ENCODE data around the gene CCDC85B.

Gene CCDC85B

DNA sequence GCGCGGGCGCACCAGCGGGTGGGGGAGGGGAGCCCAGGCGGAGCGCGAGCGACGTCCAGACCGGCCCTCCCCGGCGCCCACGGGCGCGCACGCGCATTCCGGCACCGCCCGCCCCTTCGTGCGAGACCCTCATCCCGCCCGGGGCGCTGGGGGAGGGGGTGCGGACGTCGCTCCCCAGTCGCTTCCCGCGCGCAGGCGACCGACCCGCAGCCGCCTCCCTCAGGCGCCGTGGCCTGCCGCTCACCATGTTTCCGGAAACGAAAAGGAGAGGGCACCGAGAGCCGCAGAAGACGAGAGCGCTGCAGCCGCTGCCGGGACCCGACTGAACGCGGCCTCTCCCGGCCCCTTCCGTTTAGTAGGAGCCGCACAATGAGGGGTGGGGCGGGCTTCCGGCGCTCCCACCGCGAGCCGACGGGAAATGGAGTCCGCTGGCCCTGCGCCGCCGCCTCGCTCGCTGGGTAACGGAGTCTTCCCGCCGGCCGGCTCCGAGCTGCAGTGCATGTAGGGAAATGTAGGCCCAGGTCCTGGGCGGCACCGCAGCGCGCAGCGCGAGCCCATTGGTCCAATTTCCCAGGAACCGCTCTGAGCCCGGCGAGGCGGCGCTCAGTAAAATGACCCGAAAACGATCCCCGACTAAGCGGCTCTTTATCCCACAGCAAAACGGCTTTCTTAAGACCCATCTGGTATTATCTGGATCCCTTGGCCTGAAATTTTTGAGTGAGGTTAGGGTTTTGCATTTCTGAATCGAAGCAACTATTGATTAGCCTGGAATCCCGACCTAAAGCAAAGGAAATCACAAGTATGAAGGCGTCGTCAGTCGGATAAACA, 32.4 kb upstream of the CCDC85B start, which contains the start of gene CFL1:
CFL1 (minus strand) TSS at position 328 of the 828 bp plus-strand sequence; CDS start at position 247, 81 bp downstream.
- DNase-seq (ENCODE audit: low spot score): peak; percentile 82

DNA sequence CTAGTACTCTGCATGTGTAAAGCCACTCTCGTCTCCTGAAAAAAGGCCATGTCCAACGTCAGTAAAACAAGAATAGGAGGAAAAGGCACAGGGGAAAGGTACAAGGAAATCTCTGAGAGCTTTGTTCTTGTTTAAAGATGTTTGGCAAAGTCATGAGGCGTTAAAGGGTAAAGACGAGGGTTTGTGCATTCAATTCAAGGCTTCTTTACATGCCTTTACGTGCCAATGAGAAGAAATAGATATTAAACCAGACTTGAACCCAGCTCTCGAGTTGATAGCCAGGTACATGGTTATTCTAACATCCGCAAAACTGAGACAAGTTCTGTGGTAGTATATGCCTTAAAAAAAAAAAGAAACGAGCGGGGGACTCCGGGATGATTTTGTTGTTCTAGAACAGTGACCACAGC, 31.8 kb upstream of the CCDC85B start:
- DNase-seq (ENCODE audit: low spot score): no peak

DNA sequence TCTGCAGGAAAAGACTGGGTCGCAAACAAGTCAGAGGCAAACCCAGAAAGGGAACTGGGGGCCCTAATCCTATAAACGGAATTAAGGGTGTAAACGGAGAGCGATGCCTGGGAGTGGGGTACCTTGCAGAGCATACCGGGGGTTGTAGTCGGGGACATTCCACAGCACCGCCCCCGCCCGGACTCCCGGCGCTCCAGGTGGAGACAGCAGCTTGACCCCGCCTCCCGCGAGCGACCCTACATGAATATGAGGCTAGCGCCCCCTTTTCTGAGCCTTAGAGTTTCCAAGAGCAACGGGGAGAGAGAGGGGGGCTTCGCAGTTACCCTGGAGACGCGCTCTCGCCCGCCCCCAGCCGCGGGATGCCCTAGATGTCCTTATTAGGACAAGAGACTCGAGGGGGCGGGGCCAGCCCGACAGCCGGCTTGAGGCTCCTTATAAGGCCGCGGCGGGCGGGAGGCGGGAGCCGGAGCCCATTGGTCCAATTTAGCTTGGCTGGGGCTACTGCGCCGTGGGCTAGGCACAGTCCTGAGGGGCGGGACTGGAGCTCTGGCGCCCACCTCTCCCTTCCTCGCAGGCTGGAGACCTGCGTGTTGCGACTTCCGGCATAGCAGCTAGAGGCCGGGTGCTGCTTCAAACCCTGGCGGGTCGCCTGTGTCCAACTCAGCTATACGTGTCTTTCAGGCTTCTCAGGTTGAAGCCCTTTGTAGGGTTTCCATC, 31.2 kb upstream of the CCDC85B start:
- peak; percentile 93 for DNase-seq (ENCODE audit: low spot score)

DNA sequence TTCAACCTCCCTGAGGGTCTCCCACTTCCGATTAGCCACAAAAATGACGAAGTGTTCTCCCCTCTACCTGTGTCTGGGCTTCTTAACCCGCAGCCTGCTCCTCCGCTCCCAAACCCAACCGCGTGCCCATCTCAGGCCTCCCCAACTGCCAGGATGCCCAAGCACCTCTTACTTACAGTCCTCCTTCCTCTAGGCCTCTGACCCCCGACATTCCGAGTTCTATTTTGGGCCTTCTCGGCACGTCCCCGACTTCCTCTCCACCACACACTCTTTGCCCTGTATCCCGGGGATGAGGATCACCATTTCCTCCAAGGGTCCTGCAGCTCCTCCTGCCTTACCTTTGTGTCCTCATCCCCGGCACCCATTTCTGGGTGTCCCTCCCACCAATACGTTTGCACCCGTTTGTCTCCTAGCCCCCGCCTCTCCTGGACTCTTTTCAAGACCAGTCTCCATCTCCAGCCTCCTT, 30.6 kb upstream of the CCDC85B start:
- DNase-seq (ENCODE audit: low spot score): no peak

DNA sequence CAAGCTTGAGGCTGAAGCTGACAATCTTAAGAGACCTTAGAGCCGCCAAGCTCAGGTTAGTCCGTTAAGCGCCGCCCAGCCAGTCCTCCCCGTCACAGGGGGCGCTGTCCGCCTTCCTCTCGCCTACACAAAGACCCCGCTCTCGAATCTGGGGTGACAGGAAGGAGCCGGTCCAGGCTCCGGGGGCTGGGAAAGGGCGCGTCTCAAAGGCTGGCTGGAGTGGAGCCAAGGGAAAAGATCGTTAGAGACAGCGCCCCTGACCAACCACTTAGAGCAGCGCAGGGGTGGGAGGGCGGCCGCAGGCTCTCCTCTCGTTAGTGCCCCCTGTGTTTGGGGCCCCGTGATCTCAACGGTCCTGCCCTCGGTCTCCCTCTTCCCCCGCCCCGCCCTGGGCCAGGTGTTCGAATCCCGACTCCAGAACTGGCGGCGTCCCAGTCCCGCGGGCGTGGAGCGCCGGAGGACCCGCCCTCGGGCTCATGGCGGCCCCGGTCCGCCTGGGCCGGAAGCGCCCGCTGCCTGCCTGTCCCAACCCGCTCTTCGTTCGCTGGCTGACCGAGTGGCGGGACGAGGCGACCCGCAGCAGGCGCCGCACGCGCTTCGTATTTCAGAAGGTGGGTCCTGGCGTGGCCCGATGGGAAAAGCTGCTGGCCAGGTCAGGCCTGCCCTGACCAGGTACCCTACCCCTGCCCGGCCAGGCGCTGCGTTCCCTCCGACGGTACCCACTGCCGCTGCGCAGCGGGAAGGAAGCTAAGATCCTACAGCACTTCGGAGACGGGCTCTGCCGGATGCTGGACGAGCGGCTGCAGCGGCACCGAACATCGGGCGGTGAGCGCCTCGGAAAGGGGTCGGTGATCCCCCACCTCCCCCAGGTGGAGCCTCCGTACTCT, 30.0 kb upstream of the CCDC85B start, which contains the start of gene MUS81:
MUS81 (plus strand) TSS at position 156 of the 887 bp plus-strand sequence; CDS start at position 477, 321 bp downstream.
- DNase-seq (ENCODE audit: low spot score): peak; percentile 92

DNA sequence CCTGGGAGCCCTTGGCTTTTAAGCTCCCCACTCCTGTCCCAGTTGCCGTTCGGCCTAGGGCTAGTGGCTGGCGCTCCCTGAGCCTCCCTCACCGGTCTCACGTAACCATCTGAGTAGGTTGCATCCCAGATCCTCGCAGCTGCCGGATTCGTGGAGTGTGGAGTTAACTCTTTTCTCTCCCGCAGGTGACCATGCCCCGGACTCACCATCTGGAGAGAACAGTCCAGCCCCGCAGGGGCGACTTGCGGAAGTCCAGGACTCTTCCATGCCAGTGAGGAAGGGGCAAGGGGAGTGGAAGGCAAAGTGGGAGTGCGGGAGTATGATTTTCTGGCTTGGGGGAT, 29.3 kb upstream of the CCDC85B start:
- no peak for DNase-seq (ENCODE audit: low spot score)

DNA sequence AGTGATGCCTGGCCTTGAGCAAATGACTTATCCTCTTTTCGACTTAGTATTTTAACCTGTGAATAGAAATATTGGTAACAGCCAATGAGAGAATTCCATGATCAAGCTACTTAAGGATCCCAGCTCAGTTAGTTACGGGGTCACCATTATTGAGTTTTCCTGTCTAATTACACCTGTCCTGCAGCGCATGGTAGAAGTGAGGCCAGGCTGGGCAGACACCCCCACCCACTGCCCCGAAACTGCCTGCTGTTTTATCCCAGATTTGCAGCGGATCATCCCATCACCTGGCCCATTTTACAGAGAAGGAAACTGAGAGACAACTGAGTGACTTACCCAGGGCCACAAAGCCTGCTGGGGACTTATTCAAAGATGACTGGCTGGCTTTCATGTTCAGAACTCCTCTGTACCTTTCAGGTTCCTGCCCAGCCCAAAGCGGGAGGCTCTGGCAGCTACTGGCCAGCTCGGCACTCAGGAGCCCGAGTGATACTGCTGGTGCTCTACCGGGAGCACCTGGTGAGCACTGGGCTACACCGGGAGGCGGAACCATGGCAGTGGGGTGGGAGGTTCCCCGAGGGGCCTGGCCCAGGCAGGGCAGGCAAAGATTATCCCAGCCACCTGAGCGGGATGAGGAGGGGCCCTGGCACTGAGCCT, 28.8 kb upstream of the CCDC85B start:
- no peak for DNase-seq (ENCODE audit: low spot score)

DNA sequence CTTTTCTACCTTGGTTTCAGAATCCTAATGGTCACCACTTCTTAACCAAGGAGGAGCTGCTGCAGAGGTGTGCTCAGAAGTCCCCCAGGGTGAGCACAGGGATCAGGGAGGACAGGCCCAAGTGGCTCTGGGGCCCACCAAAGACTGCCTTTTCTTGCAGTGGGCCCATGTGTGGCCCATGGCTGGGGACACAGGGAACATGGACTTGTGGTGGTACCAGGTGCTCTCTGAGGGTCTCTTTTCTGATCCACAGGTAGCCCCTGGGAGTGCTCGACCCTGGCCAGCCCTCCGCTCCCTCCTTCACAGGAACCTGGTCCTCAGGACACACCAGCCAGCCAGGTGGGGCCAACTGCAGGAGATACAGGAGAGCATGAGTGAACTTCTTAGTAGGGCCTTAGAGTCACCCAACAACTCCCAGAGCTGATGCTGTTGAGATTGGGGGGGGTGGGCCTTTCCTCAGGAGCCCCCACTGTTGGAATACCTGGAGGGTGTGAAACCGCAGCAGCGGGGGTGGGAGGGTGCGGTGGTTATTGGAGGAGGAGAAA, 28.2 kb upstream of the CCDC85B start:
- no peak for DNase-seq (ENCODE audit: low spot score)

DNA sequence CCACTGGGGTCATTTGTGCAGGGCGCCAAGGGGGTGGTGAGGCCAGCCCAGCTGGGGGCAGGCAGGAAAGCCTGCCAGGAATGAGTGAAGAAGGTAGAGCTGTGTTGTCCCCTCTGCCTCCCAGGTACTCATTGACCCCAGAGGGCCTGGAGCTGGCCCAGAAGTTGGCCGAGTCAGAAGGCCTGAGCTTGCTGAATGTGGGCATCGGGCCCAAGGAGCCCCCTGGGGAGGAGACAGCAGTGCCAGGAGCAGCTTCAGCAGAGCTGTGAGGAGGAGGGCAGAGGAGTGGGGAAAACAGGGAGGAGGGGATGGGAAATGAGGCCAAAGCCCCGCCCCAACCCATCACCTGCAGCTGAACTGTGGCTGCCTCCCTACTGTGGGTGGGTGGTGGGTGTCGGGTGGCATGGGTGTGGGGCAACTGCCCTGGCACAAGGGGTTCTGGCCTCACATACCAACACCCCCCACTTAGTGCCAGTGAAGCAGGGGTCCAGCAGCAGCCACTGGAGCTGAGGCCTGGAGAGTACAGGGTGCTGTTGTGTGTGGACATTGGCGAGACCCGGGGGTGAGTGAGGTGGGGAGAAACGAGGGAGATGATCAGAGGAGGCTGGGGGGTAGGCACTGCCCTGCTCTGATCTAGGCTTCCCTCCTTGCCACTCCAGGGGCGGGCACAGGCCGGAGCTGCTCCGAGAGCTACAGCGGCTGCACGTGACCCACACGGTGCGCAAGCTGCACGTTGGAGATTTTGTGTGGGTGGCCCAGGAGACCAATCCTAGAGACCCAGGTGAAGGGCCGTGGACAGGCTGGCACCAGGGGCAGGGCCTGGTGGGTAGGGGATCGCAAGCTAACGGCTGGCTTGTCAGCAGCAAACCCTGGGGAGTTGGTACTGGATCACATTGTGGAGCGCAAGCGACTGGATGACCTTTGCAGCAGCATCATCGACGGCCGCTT, 27.3 kb upstream of the CCDC85B start:
- no peak for DNase-seq (ENCODE audit: low spot score)

DNA sequence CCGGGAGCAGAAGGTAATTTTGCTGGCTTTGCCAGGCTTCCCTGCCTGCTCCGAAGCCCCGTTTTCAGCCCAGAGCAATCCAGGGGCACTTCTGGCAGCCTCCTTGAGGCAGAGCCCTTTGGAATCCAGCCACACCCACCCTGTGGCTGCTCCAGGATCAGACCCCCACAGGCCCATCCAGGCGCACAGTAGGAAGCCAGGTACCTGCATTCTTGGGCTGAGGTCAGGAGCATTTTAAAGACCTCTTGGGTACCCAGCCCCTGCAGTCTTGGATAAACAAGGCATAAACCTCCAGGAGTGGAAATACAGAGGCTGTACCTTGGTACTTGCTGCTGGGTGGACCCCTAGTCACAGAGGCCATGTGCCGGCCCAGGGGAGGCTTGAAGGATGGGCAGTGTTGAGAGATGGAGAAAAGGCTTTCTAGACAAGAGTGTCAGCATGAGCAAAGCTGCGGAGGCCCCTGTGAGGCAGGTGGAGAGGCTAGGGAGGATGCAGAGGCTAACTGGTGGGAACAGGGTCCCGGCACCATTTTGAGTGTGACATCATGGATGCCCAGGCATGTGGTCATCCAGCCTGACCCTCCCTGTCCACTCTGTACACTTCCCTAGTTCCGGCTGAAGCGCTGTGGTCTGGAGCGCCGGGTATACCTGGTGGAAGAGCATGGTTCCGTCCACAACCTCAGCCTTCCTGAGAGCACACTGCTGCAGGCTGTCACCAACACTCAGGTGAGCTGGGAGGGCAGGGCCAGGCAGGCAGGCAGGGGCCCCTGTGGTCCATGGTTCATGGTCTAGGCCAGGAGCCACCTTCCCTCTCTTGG, 26.4 kb upstream of the CCDC85B start:
- DNase-seq (ENCODE audit: low spot score): no peak

DNA sequence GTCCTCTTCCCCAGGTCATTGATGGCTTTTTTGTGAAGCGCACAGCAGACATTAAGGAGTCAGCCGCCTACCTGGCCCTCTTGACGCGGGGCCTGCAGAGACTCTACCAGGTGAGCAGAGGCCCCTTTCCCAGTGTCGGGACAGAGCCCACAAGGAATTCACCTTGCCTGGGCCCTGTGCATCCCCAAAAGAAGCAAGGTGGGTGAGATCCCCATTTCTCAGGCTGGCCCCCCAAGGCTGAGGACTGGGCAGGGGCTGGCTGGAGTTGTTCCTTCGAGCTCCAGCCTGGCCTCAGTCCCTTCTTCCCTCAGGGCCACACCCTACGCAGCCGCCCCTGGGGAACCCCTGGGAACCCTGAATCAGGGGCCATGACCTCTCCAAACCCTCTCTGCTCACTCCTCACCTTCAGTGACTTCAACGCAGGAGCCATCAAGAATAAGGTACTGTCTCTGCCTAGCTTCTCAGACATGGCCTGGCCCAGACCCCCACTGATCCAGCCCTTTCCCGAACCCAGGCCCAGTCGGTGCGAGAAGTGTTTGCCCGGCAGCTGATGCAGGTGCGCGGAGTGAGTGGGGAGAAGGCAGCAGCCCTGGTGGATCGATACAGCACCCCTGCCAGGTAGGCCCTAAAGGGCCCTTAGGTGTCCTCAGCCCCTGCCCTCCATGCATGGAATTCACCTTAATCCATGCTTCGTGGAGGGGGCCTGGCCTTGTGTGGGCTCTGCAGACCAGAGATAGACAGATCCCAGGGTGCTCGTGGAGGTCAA, 25.6 kb upstream of the CCDC85B start:
- no peak for DNase-seq (ENCODE audit: low spot score)

DNA sequence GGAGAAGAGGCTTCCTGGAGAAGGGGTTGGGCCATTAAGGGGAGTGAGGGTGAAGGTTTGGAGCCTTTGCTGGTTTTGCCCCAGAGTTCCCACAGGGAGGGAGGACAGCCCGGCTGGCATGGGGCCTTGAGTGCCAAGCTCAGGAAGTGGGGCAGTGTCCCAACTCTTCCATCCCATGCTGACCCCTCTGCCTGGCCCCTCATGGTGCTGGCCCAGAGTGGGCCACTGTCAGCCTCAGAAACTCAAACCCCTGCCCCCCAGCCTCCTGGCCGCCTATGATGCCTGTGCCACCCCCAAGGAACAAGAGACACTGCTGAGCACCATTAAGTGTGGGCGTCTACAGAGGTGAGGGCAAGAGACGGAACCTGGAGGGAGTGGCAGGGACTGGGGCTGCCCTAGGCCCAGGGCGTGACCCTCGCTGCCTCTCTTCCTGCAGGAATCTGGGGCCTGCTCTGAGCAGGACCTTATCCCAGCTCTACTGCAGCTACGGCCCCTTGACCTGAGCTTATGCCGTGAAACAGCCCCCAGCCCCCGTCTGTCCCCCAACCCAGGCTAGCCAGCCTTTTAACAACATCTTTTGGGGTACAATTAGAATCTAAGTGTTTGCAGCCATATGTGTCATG, 24.8 kb upstream of the CCDC85B start:
- no peak for DNase-seq (ENCODE audit: low spot score)

DNA sequence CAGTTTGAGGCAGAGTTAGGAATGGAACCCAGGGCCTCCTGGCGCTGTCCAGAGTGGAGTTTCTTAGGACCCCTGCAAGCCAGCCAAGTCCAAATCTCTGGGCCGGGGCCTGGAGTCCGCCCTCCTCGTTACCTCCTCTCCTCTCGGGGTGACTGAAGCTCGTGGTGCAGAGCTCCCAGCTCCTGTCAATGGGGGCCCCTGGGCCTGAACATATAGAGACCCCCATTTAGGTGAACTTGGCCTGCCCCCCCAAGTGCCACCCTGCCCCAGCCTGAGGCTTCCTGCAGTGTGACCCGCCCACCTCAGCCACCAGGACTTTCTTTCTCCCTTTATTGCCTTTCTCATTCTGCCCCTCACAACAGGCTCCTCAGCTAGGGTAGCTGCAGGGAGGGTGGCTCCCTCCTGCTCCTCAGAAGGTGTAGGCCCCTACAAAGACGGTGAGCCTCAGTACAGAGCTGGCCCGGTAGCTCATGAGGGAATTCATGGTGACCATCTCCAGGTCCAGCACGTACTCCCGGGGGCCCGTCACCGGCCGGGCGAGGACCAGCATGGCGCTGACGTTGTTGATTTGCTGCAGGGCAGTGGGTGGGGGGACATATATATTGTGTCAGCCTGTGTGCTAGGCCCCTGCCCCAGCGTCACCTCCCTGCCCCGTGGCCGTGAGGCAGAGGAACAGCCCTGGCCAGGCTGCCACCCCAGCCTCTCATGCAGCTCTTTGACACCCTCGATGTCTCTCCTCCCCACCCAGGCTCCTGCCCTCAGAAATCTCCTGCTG, 23.8 kb upstream of the CCDC85B start:
- DNase-seq (ENCODE audit: low spot score): no peak

DNA sequence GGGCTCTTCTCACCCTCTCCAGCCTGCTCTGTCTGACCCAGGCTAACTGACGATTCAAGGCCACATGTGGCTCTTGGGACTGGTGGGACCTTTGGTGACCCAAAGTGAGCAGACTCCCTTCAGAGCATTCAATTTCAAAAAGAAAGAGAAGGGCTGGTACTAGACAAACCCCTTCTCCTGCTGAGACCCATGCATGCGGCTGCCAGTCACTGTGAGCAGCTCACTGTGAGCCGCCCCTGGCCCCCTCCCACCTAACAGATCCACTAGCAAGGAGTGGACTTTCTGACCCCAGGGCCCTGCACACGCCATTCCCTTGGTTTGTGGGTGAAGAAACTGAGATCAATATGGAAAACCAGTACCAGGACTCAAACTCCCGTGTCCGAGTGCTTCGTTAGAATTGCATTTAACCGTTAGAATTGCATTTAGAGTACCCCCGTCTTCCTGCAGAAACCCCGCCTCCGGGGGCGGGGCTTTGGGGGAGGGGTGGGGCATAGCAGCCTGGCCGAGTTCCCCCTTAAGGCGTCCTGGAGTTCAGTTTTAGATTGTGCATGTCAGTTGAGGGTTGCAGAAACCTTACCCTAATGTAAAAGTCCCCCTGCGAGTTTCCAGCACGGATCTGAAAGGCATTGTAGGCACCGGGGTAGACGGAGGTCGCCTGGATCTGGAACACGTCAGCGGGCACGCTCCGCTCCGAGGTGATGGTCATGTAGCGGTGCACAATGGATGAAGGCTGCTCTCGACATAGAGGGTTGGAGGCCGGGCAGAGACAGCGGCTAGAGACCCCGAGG, 23.0 kb upstream of the CCDC85B start:
- DNase-seq (ENCODE audit: low spot score): no peak

DNA sequence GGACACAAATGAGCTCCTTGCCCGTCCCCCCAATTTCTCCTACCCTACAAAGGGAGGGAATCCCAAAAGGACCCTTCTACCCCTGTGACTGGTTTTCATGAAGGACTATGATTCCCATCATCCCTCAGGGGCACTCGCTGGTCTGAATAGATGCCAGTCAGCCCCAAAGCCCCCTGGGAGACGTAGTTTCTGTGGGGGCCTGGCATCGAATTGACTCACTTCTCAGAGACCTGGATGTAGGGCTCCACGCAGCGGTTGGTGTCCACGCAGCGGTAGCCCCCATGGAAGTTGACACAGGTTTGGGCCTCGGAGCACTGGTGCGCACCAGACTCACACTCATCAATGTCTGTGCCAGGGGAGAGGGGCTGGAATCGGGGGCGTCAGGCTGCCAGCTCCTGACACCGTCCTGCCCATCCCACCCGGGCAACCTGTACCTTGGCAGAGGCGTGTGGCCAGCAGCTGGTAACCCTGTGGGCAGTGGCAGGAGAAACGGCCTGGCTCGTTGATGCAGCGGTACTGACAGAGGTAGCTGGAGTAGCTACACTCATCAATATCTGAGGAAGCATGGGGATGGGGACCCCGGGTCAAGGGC, 22.3 kb upstream of the CCDC85B start:
- DNase-seq (ENCODE audit: low spot score): no peak

DNA sequence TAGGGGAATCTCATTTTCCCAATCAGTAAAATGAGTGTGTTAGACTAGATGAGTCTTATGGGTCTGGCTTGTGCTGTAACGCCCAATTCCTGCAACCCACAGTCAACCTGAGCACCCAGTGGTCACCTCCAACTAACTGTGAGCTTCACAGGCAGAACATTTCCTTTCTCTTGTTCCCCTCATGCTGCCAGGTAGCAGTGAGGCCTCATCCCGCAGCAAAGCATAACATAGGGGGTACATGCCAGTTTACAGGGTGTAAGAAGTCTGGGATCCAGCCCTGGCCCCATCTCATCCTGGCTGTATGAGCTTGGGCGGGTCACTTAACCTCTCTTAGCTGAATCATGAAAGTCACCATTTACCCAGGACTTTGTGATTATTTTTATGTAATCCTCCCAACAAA, 21.6 kb upstream of the CCDC85B start:
- DNase-seq (ENCODE audit: low spot score): no peak

Measured in HuH-7 (cell line).